GM18873 (cell line): Measurements from ENCODE around the gene ORC3.
"Not testable (repeated sequence)": the region's sequence is repeated elsewhere in the genome, so short reads cannot be mapped to it uniquely, and the experiment has no call there.

Experiments used
- ATAC-seq: cut with Tn5 transposase; IDR thresholded peaks from one replicate; pipeline ENCODE4 v1.9.1; 2021; ENCODE audit warnings: mild to moderate bottlenecking, moderate library complexity, moderate number of reproducible peaks; ENCODE audit not compliant: unreplicated experiment, low FRiP score

ORC3 gene

GRCh38 chr6:87687296-87687695, 97.4 kb downstream of the ORC3 start:
- ATAC-seq: no peak

GRCh38 chr6:87687893-87688292, 98.0 kb downstream of the ORC3 start:
- ATAC-seq: not testable (repeated sequence)

DNA sequence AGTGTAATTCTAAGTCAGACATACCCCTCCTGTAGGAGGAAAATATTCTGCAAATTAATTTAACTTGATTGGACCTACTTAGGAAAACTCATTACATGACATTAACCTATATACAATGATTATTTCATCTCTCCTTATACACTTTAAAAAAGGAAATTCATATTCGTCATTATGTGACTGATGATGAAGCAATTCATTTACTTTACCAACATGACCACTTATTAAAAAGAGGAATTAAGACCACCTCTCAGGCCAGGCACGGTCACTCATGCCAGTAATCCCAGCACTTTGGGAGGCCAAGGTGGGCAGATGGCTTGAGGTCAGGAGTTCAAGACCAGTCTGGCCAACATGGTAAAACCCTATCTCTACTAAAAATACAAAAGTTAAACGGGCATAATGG, 100.5 kb downstream of the ORC3 start:
- ATAC-seq: no peak

DNA sequence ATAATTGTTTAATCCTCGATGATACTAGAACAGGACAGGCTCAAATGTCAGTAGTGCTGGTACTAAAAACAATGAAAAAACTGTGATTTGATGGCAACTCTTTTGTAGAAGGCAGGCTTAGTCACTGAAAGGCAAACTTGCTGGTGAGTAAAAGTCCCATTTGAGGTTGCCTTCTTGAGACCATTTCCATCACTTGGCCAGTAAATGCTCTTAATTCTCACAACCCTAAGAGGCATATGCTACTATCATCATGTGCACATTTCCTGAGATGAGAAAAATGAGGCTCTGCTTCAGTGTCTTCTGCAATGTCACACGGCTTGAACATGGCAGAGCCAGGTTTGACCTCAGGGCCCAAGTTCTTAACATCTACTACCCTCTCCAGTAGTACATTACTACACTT, 102.2 kb downstream of the ORC3 start:
- no peak for ATAC-seq

- not testable (repeated sequence) for ATAC-seq
Measured at GRCh38 chr6:87696817-87697216, 106.9 kb downstream of the ORC3 start.

DNA sequence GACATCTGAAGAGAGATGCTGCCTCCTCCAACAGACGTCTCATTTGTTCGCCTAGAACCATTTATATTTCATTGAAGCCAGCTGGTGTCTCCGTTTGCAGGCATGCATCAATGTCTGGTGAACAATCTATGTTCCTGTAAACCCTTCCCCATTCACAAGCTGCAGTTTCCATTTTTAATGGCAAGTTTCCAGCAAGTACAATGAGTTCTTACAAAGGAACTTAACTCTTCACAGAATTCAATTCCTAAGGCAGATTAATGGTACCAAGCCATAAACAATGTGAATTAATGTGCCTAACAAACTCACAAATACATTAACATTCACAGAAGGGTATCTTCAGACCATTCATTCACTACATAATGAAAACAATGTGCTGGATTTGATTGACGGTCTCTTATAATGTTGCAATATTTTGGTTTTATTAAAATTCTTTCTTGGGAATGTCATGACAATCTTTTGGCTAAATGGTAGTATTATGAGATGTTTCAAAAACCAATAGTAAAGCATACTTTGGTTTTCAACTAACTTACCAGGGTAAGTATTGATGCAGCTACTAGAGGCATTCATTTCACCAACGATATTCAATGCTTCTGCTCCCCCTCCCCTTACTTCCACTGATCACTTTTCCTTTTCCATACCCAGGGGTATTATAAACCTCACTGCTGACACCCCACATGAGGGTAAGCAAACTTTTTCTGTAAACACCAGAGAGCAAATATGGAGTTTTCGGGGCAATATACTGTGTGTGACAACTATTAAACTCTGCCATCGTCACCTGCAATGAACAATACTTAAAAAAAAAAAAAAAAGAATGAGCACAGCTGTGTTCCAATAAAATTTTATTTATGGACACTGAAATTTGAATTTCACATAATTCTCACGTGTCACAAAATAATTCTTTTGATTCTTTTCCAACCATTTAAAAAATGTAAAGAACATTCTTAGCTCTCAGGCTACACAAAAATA, 107.9 kb downstream of the ORC3 start:
- ATAC-seq: no peak

DNA sequence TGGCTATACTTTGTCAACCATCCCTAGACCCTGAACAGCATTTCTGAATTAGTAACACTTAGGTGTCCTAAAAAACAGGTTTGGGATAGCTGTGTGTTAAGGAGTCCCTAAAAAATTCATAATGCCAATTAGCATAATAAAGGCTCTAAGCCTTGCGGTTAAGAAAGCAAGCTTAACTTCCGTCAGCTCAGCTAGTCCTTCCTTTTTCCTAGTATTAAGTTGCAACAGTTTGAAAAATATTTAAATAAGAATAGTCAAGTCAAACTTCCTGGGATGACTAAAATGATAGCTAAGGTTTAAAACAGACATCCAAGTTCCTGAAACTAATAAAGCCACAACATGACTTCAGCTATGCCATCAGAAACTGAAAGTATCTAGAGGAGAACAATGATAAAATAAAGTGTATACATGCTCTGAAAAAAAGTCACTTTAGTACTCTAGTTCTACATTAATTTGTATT, 108.6 kb downstream of the ORC3 start:
- ATAC-seq: no peak

- no peak for ATAC-seq
Measured at GRCh38 chr6:87699576-87699975, 109.6 kb downstream of the ORC3 start.

GRCh38 chr6:87700397-87701343, 110.7 kb downstream of the ORC3 start:
- ATAC-seq: no peak

GRCh38 chr6:87701344-87701675, 111.4 kb downstream of the ORC3 start:
- no peak for ATAC-seq

DNA sequence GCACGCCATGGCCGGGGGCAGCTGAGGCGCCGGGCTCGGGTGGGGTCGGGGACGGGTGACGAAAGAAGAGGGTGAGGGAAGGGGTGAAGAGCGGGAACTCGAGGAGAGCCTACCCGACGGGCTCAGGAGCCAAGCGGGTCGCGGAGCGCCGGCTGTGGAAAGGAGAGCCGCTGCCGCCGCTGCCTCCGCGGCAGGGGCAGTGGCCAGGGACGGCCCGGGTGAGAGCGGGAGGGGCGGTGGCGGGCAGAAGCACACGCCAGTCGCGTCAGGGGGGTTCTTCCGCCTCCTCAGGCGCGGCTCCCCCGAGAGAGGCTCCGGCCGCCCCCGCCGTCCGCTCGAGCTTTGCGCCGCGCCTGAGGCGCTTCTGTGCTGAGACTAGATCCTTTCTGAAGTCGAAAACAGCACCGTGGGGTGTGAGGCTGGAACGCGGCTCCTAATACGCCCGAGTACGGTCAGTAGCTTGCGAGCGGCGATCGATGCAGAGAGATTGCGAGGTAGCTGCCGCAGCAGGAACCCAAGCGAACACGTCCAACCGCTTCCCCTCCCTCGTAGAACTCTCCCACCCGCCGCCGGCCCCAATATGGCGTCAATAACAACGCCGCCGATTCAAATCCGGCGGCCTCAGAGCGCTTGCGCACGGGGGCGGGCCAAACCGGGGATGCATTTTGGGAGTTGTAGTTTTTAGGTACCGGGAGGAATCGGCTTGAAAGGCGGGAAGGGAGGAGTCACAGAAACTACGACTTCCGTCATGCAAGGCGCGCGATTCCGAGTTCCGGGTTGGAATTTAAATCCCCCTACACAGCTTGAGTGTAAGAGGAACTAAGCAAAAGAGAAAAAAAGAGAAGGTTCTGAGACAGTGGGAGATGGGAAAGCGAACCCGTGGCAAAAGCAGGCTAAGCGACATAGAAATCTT, 112.0 kb downstream of the ORC3 start, which contains the start of gene AKIRIN2:
TSS of gene AKIRIN2 (minus strand) at position 558 of the 913 bp plus-strand sequence. CDS start at position 9, 549 bp downstream.
- ATAC-seq: peak; percentile 65

- peak; percentile 12 for ATAC-seq
Measured at GRCh38 chr6:87702589-87702945, 112.6 kb downstream of the ORC3 start.

GRCh38 chr6:87703039-87703438, 113.1 kb downstream of the ORC3 start:
- ATAC-seq: not testable (repeated sequence)

- ATAC-seq: peak; percentile 68
Measured at GRCh38 chr6:87705070-87705691, 115.2 kb downstream of the ORC3 start.

DNA sequence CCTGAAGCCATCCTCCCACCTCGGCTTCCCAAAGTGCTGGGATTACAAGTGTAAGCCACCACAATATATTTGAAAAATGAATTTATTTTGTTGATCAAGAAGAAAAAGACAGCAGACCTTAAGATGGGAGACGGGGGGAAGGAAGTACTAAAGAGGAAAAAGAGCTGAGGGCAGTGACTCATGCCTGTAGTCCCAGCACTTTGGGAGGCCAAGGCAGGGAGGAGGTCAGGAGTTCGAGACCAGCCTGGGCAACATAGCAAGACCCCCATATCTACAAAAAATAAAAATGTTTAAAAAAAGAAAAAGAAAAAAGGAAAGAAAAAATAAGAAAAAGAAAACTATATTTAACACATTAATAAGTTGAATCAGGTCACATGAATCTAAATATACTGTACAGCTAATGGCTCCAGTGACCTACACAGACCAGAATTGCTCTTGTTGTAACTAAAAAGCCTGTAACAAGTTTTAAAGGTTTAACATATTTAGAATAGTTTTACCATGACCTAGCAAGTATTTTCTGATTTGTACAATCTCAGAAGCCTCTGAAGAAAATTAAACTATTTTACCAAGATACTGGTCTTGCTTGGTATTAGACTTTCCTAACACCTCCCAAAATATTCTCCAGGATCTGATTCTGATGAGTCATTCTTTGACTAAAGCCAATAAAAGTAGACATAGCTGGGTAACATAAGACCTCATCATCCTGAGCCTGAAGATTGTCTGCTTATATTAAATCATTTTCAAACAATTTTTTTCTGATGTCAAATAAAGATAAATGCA, 116.4 kb downstream of the ORC3 start:
- no peak for ATAC-seq

- not testable (repeated sequence) for ATAC-seq
Measured at GRCh38 chr6:87708581-87709427, 118.9 kb downstream of the ORC3 start.

DNA sequence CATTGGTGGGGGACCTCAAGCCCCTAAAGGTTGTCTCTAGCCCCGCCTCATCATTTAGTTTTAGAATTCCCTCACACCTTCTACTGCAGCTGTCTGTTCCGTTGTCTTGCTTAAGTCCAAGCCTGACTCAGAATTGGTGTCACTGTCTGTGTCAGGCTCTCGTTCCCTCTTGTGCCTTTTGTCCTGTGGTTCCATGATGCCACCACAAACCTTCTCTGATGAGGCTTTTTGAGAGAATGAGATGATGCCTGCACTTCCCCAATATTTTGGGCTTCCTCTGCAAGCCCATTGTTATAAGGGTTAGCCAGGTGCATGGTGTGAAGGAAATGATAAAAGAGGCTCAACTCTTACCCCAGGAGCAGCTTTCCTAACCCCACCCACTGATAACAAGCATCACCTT, 120.2 kb downstream of the ORC3 start:
- no peak for ATAC-seq

DNA sequence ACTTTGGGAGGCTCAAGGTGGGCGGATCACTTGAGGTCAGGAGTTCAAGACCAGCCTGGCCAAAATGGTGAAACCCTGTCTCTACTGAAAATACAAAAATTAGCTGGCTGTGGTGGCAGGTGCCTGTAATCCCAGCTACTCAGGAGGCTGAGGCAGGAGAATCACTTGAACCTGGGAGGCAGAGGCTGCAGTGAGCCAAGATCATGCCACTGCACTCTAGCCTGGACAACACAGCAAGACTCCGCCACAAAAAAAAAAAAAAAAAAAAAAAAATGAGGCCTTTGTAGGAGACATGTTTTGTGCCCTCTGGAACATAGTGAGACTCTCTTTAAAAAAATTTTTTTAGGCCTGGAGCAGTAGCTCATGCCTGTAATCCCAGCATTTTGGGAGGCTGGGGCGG, 122.8 kb downstream of the ORC3 start:
- ATAC-seq: not testable (repeated sequence)
